ELF-1 (cell line): ENCODE data around the gene GALNT10.

ENCODE experiments used
- DNase-seq: peaks from one replicate; pipeline ENCODE4 v3.0.0-alpha.2; 2016; ENCODE audit warnings: low read depth, low spot score

GALNT10 gene

DNA sequence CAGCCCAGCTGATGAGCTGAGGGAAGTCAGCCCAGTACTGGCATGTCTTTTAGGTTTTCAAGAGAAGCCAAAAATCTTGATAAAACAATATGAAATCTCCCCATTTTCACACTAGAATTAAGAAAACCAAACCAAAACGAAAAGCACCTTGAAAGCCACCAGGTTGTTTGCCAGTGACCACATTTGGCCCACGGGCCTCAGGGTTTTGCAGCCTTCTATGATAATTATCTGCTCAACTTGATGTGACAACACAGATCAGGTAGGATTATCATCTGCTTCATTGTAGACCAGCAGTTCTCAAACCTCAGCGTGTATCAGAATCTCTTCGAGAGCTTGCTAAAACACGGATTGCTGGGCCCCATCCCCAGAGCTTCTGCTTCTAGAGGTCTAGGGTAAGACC lies 101.4 kb downstream of the GALNT10 start:
- no peak for DNase-seq

DNA sequence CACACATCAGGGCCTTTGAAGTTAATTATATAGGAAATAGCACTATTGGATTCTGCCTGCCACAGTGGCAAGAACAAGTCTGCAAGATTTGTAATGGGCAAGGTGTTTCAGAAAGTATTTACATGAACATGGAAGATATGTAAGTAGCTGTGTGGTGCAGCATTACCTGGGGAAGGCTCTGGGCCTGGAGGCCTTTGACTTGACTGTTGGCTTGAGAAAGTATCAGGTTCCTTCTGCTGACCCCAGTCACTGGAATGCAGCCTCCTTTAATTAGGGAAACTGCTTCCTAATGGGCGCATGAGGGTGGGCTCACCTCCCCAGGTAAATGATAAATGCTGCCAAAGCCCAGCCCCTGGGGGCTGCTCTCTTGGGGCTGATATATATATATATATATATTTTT lies 102.7 kb downstream of the GALNT10 start:
- DNase-seq: no peak

DNA sequence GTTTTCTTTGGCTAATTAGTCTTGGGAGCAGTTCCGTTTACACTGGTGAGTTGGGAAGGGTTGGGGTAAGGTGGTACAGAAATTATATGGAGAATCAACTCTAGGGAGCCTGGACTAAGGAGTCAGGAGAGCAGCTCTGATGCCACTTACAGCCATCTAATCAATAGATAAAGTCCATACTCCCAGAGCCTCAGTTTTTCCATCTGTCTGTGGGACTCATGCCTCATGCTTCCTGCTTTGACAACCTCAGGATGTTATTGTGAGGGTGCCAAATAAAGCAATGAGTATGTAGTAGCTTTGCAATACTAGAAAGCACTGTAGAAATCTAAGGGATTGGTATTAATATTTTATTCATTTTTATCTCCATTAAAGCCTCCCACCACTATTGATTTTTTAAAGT lies 105.0 kb downstream of the GALNT10 start:
- no peak for DNase-seq

DNA sequence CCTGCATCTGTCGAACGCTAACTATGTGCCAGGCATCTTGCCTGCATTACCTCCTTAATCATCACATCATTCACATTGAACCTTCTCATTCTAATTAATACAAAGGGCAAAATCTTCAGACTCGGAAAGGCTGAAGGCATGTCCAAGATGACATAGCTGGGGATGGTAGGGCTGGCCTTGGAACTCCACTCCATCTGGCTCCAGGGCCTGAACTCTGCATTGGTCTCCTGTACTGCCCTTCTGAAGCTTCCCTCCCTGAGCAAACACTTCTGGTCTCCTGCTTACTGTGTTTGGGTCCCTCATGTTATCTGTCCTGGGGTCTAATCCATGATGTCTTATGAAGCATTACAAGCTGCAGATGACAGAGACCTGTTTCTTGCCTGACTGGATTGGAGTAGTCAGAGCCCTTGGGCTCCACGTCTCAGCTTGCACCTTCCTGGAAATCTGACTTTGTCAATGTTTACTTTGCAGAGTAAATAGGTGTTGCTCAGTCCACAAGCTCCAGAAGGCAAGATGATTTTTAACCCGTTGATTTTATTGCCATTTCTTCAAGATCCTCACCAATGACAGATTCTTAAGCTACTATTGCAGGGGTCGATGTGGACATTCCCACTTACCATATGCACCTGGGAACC lies 106.1 kb downstream of the GALNT10 start:
- no peak for DNase-seq

DNA sequence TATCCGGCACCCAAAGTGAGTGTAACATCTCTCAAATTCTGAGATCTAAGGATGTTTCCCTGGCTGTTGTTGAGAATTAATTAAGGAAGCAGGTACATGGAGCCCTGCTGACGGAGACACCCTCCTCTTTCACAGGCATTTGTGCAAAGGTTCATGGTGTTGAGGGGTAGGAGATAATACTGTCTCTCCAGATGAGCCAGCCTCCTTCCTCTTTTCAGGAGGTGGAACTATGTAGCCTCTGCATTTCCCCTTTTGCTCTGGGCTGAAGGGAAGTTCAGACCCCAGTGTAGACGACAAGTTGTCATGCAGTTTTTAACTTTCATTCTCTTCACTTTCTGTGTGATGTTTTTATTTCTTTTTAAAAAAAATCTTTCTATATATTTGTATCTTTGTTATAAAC lies 107.5 kb downstream of the GALNT10 start:
- no peak for DNase-seq

DNA sequence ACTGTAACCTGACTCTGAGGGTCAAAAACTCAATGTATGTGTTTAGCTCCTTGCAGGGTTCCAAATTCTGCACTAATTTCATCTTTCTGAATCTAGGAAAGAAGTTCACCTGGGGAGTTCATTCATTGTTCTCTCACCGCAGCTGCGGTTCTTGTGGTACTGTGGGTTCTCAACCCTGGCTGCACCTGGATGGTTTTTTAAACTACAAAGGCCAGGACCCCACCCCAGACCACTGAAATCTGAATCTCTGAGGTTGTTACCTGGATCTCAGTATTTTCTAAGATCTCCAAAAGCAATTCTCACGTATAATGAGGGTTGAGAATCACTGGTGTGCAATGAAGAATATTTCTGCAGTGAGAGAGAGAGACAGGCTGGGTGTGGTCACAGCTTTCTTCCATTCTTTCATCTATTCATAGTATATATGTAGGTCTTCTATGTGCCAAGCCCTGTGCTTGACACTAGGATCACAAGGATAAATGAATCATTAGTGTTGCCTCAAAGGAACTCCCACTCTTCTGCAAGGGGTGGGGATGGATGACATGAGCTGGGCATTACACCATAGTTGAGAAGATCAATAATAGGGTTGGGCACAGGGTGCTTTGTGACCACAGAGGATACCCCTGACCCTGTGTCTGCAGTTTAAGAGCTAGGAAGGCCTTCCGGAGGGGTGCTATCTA lies 109.8 kb downstream of the GALNT10 start:
- DNase-seq: no peak

DNA sequence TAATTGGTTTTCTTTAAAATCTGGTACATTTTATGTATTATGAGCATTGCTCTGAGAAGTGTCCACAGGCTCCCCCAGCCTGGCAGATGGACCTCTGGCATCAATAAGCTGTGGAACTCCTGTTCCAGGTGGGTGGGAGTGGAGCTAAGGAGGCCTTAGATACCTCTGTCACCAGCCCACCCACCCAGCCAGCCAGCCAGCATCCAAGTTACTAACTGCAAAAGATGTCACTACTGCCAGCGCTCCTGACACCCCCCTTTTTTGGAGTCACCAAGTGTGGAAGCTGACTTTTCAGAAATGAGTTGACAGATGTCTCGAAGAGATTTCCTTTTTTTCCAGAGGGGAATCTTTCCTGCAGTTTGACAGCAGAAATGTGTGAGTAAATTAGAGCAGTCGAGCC lies 111.2 kb downstream of the GALNT10 start:
- DNase-seq: no peak

DNA sequence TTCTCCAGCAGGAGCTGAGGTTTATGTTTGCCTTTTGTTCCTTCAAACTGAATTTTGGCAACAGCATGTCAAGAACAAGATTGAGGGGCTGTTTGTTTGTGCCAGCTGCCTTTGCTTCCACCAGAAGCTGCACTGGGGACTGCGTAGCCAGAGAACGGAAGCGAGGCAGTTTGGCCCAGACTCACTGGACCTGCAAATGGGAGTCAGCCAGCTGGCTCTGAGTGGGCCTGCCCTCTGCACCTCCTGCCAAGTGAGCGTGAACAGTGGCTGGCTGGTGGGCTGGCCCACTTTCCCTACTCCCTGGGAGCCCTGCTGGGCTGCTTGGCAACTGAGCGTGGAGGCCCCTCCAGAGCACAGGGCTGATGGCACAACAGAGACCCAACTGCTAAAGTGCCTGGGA lies 111.6 kb downstream of the GALNT10 start:
- DNase-seq: no peak

DNA sequence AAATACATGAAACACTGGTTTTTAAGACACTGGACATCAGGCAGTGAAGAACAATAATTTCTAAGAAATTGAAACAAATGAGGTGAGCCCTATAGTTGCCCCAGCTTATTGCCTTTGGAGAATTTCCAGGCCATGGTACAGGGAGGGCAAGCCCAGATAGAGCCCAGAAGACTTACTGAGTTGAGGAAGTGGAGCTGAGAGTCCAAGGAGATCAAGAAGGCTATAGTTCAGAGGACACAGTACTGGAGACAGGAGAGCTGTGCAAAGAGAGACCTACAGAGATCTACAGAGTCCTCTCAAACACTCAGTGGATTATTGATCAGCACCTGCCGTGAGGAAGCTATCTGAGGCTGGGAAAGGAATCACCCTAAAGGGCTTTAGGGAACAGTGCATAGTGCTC lies 112.6 kb downstream of the GALNT10 start:
- no peak for DNase-seq

DNA sequence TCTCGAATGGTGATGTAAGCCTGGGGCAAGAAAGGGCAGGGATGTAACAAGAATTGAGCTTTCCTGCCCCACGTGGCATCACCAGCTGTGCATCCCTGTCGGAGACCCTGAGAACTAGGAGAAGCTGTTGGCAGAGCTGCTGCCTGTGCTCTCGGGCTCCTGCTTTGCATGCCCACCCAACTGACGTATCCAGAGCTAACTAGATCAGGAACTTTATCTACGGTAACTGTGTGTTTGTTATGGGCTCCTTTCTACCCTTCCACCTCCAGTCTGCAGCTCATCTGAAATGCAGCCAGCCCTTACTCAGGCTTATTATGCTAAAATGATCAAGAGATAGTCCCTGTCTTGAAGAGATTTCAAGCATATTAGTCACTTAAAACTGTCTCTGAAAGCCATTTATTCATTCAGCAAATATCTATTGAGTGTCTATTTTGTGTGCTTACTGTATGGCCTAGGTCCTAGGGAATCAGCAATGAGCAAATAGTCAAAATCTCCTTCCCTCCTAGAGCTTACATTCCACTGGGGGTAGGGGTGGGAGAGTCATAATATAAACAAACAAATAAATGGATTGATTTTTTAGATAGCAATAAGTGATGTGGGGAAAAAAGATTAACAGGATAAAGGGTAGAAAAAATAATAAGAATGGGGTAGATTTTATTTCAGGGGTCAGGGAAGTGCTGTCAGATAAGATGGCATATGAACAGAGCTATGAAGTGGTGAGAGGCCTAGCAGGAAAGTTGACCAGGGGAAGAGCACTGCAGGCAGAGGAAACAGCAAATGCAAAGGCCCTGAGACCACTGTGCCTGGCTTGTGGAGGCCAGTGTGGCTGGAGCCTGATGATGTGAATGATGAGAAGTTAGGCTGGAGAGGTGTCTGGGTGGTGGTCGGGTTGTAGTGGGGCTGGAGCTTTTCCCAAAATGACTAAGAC lies 118.2 kb downstream of the GALNT10 start:
- no peak for DNase-seq

DNA sequence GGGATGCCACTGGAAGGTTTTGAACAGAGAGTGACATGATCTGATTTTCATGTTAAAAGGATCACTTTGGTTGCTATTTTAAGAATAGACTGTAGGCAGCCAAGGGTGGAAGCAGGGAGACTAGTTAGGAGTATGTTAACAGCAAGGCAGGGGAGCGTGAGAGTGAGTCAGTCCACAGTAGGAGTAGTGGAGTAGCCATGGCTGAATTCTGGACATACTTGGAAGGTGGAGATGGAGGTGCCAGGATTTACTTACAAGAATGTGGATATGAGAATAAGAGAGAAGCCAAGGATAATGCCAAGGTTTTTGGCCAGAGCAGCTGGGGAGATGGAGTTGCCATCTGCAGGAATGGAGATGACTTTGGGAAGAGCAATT lies 118.8 kb downstream of the GALNT10 start:
- DNase-seq: no peak

DNA sequence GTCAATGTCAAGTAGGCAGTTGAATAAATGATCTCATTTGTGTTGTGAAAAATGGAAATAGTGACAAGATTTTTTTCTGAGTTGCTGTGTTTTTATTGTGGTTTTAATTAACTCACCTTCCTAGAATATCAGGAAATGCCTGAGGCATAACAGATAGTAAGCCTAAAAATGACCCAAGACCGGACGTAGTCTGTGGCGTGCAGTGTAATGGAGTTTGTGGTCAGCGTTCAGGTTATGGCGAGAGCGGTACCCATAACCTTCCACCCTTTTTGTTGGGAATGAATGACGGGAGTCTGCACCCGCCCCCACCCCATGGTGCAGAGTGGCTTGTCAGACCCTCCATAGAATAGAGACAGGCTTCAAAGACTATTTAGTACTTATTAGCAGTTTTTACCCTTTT lies 119.3 kb downstream of the GALNT10 start:
- DNase-seq: no peak

DNA sequence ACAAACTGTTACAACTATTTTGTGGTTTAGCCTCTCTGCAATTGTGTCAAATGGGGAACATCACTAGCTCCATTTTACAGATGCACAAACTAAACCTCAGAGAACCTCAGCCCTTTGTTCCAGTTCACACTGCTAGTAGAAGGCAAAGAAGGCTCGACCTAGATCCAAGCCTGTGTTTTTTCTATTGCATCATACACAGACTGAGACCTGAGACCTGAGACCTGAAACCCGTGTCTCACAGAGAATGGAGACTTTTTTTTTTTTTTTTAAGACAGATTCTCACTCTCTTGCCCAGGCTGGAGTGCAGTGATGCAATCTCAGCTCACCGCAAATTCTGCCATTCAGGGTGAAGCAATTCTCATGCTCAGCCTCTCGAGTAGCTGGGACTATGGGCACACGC lies 120.8 kb downstream of the GALNT10 start:
- no peak for DNase-seq

DNA sequence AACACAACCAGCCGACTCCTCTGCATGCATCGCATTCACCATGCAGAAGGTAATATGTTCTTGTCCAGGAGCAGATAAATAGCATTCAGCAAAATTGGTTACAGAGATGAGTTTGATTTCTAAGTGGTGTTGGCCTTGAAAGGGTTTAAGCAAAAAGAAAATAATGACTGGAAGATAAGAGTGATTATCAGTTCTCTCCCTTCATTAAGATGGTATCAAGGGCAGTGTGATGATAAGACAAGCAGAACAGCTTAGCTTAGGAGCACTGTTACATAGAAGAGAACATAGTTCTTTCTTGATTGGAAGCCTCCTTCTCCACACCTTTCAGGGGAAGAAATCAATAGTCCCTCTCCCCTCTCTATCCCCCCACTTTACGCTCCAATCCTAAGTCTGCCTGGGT lies 121.5 kb downstream of the GALNT10 start:
- no peak for DNase-seq

DNA sequence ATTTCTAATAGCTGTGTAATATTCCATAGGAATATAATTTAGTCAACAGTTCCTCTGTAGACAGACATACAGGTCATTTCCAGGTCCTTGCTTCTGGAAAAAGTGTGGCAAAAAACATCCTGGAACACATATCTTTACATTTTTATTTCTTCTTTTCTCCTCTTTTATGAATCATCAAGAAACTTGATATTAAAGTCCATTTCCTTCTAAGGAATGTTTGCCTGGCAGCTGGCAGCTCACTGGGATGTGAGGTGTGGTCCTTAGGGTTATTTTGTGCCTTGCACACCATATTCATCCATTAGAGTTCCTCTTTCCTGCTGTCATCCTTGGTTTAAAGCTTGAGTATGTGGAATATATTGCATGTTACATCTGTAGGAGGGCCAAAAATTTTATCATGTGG lies 122.0 kb downstream of the GALNT10 start:
- no peak for DNase-seq

DNA sequence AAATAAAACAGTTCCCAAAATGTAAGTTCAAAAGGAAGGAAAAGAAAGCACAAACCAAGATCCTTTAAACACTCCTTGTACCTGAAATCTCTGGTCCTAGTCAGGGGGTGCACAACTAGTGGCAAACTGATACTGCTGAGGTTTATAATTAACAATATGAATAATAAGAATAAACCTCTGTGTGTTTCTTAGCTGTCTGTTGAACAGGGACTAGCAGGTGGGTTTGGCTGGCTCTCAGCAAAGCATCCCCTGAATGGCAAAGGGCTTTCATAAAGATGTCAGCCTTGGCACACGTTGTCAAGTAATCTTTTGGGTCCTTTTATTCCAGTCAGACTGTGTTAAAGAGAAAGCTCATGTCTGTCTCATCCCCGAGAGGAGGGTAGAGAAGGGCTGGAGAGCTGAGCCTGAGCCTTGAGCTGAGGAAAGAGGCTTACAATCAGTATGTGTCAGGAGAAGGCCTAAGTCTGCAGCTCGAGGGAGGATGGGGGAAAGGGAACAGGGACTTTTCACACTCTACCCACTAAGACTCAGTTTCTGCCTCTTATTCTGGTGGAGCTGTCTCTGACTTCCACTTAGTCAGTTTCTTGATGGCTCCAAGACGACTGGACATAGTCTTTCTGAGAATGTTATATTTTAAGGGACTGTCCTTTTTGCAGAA lies 123.0 kb downstream of the GALNT10 start:
- no peak for DNase-seq

DNA sequence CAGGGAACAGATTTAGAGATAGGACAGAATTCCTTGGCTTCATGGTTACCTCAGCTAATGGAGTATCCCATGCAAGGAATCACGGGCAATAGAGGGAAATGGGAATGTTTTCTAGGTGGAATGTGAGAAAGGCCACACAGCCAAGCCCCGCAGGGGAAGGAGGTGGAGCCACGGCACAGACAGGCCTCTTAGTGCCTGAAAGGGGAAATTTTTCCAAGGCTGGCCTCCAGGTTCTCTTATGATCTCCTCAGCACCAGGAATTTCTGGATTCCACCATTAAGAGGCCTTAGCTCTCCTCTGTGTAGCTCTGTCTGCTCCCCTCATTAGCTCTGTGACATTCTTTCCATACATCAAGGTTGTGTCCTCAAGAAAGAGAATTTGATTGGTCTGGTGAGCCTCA lies 124.7 kb downstream of the GALNT10 start:
- peak; percentile 69 for DNase-seq

DNA sequence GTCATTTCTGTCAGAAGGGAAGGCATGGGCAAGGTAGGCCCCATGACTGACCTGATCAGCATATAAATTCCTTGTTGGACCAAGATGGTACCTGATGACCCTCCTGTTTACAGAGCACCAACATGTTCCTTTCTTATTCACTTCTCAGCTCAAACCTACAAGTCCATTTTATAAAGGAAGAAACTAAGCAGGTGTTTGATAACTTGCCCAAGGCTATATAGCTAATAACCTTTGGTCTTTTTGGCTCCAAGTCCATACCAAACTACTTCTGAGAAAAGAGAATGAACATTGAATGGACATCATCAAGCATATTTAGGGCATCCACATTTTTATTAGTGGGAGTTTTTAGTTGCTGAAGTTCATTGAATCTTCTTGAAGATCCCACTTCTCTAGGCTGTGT lies 125.2 kb downstream of the GALNT10 start:
- no peak for DNase-seq

DNA sequence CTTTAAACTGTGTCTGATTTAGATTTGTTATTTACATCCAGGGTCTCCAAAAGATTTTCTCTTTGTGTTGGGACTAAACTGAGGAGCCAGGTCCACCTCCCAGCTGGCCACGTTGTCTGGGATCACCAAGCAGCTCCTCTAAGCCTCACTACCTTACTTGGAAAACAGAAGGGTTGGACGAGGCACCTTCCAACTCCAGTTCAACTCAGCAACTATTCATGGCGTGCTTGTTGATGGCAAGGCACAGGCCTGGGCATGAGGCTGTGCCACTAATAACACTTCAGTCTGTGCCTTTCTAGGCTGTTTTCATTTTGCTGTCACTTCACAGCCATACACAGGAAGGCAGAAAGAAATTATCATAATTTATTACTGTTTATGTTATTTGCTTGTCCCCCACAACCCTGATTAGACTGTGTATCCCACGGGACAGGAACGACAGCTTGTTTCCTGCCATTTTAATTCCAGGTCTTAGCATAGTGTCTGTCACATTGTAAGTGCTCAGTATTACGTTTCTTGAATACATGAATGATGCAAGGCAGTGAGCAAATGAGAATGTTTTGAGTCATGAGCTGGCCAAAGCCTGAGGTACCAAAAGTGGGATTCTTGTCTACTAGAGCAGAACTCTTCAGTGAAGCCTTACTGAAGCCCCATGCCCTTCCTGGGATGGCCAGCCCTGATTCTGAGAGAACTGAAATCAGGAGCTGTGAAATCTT lies 125.8 kb downstream of the GALNT10 start:
- no peak for DNase-seq

DNA sequence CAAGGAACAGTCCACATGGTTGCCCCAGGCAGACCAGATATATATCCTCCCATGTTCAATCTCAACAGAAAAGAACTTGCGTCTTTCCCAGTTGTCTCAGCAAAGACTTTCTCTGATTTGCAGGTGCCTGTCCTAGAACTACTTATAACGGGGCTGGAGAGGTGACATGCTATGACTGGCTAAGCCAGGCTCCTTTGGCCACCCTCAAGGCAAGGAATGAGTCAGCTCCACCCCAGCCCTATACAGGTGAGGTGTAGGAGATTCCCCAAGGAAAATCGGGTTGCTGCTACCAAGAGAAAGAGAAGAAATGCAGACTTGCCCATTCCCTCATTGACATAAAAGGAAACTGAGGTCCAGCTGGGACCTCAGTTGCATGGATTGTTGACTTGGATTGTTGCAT lies 127.4 kb downstream of the GALNT10 start:
- no peak for DNase-seq

DNA sequence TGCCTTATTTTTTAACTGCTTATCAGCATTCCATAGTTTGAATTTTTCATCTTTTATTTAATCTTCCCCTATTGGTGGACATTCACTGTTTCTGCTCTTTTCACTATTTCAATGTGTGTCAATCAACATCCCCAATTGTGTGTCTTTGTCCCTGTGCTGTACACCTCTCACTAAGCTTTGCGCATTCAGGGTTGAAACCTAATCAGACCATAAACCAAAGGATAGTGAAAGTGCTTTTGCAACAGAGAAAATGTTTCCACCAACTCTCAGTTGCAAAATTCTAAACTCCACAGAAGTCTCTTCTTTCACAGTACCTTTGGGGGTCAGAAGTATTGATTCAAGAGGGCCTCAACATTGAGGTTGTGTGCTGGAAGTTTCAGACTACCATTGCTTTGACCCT lies 128.2 kb downstream of the GALNT10 start:
- DNase-seq: no peak

DNA sequence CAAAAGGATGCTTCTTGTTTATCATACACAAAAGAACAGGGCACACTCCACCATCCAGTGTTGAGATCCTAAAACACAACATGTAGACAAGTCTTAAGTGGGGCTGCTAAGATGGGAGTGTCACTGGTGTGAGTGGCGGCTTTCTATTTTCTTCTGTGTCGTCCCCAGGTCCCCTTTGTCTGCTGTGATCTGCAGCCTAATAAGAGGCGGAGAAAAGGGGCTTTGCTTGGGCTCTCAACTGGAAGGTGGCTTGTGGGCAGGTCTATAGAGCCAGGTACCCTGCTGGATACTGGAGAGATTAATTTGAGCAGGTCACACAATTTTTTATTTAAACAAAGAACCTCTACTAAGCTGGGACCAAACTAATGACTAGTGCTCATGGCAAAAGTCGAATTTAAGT lies 129.2 kb downstream of the GALNT10 start:
- DNase-seq: no peak
